Hematopoietic multipotent progenitor cell (in vitro differentiated cells): ENCODE results near the gene DEFB118. TPM values are rescaled to one million over a fixed set of nuclear protein-coding genes. Genes with fewer than 3 reads are reported as not detected.
"Not testable (repeated sequence)": the region's sequence is repeated elsewhere in the genome, so short reads cannot be mapped to it uniquely, and the experiment has no call there.

Experiments
- DNase-seq, 3 donors: peaks; one replicate each; pipeline ENCODE4 v3.0.0-alpha.2; 2011 to 2015; ENCODE audit warnings: low read depth in 2 of 3, low spot score in 2 of 3
- small RNA-seq: library from RNA; depleted of rRNA; stranded (forward); fragments of <200 nt; gene quantifications from one replicate; pipeline ENCODE3, GENCODE V24; 2012
- total RNA-seq: library from RNA; depleted of rRNA; stranded (reverse); fragments of >200 nt; gene quantifications from one replicate; pipeline ENCODE4 v1.2.3, GENCODE V29; 2012

The DEFB118 gene
- not detected for total RNA-seq

GRCh38 chr20:31368301-31368700, at the start of gene DEFB118:
Gene DEFB118 (plus strand): TSS chr20:31368601. CDS start chr20:31368651, 50 bp downstream.
- DNase-seq = no peak

GRCh38 chr20:31322504-31322903, 45.9 kb upstream of the DEFB118 start:
- DNase-seq = no peak

GRCh38 chr20:31330893-31331292, 37.5 kb upstream of the DEFB118 start:
- no peak for DNase-seq

- DNase-seq = no peak
These were observed 26.9 kb upstream of the DEFB118 start for GRCh38 chr20:31341470-31341869.

- DNase-seq = no peak
These were observed 12.4 kb upstream of the DEFB118 start for GRCh38 chr20:31355981-31356380.

GRCh38 chr20:31363295-31363694, 5.1 kb upstream of the DEFB118 start:
- no peak for DNase-seq

- DNase-seq = not testable (repeated sequence)
These were observed 4.1 kb upstream of the DEFB118 start for GRCh38 chr20:31364272-31364671.

GRCh38 chr20:31374346-31374745, 5.9 kb downstream of the DEFB118 start:
- no peak for DNase-seq

GRCh38 chr20:31390490-31390889, 22.1 kb downstream of the DEFB118 start, which contains the start of gene DEFB119:
Gene DEFB119 (minus strand): TSS chr20:31390590. CDS start chr20:31390483, 107 bp downstream.
- no peak for DNase-seq

- DNase-seq = no peak
These were observed 24.4 kb downstream of the DEFB118 start for GRCh38 chr20:31392836-31393235.

- DNase-seq = no peak
These were observed 26.5 kb downstream of the DEFB118 start for GRCh38 chr20:31394900-31395299.

GRCh38 chr20:31403886-31404285, 35.5 kb downstream of the DEFB118 start:
- no peak for DNase-seq

- DNase-seq = no peak
These were observed 37.7 kb downstream of the DEFB118 start, which contains the start of gene DEFB121 for GRCh38 chr20:31406115-31406514. Gene DEFB121 (minus strand): TSS chr20:31406215. CDS start chr20:31406152, 63 bp downstream.

- no peak for DNase-seq
These were observed 41.6 kb downstream of the DEFB118 start for GRCh38 chr20:31410011-31410410.

- no peak for DNase-seq
These were observed 46.0 kb downstream of the DEFB118 start for GRCh38 chr20:31414381-31414780.

- DNase-seq = no peak
These were observed 47.3 kb downstream of the DEFB118 start for GRCh38 chr20:31415653-31416052.

- no peak for DNase-seq
These were observed 49.9 kb downstream of the DEFB118 start for GRCh38 chr20:31418307-31418706.

Small RNA genes lying within 50 kb of the gene (small RNA-seq; reads per million reads assigned to genes)
- gene DEFB117 = not detected
- not detected for gene RF00561
- not detected for gene RNA5SP480

Other genes starting within 250 kb of the DEFB118 start
- gene DEFB115, start 110.9 kb upstream of the DEFB118 start, total RNA-seq = not detected
- gene DEFB116, start 60.0 kb upstream of the DEFB118 start, total RNA-seq = not detected
- not detected for gene DEFB119, start 22.0 kb downstream of the DEFB118 start, total RNA-seq
- gene DEFB121, start 37.6 kb downstream of the DEFB118 start, total RNA-seq = not detected
- not detected for gene DEFB123, start 72.0 kb downstream of the DEFB118 start, total RNA-seq
- not detected for gene DEFB124, start 106.5 kb downstream of the DEFB118 start, total RNA-seq
- 0.27 TPM for gene REM1, start 106.7 kb downstream of the DEFB118 start, total RNA-seq
- gene HM13, start 145.8 kb downstream of the DEFB118 start, total RNA-seq = 82.7 TPM
- 1,163 TPM for gene ID1, start 236.7 kb downstream of the DEFB118 start, total RNA-seq